HFFc6 (cell line): ENCODE results near the gene R3HDM1. TPM values are rescaled to one million over a fixed set of nuclear protein-coding genes. Genes with fewer than 3 reads are reported as not detected.
"Not testable (repeated sequence)": the region's sequence is repeated elsewhere in the genome, so short reads cannot be mapped to it uniquely, and the experiment has no call there.

Experiments
- DNase-seq: peaks from one replicate; pipeline ENCODE4 v3.0.0-alpha.2; 2018
- H3K27ac Mint-ChIP-seq: 2 replicates; pipeline ENCODE4 v1.8.0; 2020; ENCODE audit warnings: mild to moderate bottlenecking, mixed read lengths
- H3K27me3 Mint-ChIP-seq: 2 replicates; pipeline ENCODE4 v1.8.0; 2021; ENCODE audit warnings: mild to moderate bottlenecking, moderate library complexity, mixed read lengths; ENCODE audit not compliant: insufficient read depth
- H3K36me3 Mint-ChIP-seq: 2 replicates; pipeline ENCODE4 v1.8.0; 2021; ENCODE audit warnings: low read depth, mixed read lengths
- H3K4me1 Mint-ChIP-seq: 2 replicates; pipeline ENCODE4 v1.8.0; 2020; ENCODE audit warnings: low read depth, mixed read lengths
- H3K4me3 Mint-ChIP-seq: 2 replicates; pipeline ENCODE4 v1.8.0; 2020; ENCODE audit warnings: mild to moderate bottlenecking, moderate library complexity, mixed read lengths
- H3K9me3 Mint-ChIP-seq: 2 replicates; pipeline ENCODE4 v1.8.0; 2020; ENCODE audit warnings: mild to moderate bottlenecking, mixed read lengths
- CTCF ChIP-seq: fragments of 200-600 bp; sonication (generic); IDR thresholded peaks from 2 replicates; pipeline ENCODE4 v1.5.0; 2021; ENCODE audit warnings: antibody characterized with exemption, mild to moderate bottlenecking
- total RNA-seq, 6 experiments: library from RNA; stranded (reverse); fragmentation: NEBNext Ultra II Directional; extraction: Animal tissue kit (Norgen Biotek cat#: 25700); gene quantifications; 2 replicates in 1 of 6; 3 replicates in 5 of 6; pipeline ENCODE4 v1.2.3, GENCODE V29; 2021

Gene R3HDM1
- total RNA-seq, 6 experiments from 2014 or later, result 39.8 to 43.4 (median 42.0) TPM

- H3K27ac Mint-ChIP-seq, result no peak overlapping the region
- H3K27me3 Mint-ChIP-seq, result no peaks in the 10 kb centered on the region
- 0 out of 2 replicates have a peak, but pooled peaks cover 5% of the 10 kb centered on the region for H3K36me3 Mint-ChIP-seq
- peaks cover under 1% of the 10 kb centered on the region for H3K4me1 Mint-ChIP-seq
- no peak for DNase-seq
- no peaks in the 10 kb centered on the region for H3K9me3 Mint-ChIP-seq
- no peak for TF ChIP-seq CTCF
- H3K4me3 Mint-ChIP-seq, result no peak overlapping the region
Measured at GRCh38 chr2:135612319-135612718, 81.0 kb downstream of the R3HDM1 start.

- Mint-ChIP-seq H3K9me3 (no peaks in the 10 kb centered on the region), H3K4me3 (no peak overlapping the region), H3K27ac (no peak overlapping the region), H3K4me1 (peaks cover 6% of the 10 kb centered on the region), H3K36me3 (no peaks in the 10 kb centered on the region), H3K27me3 (no peaks in the 10 kb centered on the region)
- DNase-seq, result no peak
- no peak for TF ChIP-seq CTCF
Measured at GRCh38 chr2:135615404-135615803, 84.1 kb downstream of the R3HDM1 start.

GRCh38 chr2:135617501-135618015, 86.3 kb downstream of the R3HDM1 start:
- H3K36me3 Mint-ChIP-seq, result no peaks in the 10 kb centered on the region; the same call in 1 of the 2 replicates
- TF ChIP-seq CTCF, result no peak
- H3K27me3 Mint-ChIP-seq, result no peaks in the 10 kb centered on the region
- no peak for DNase-seq
- no peak overlapping the region for H3K27ac Mint-ChIP-seq
- peaks cover 6% of the 10 kb centered on the region for H3K4me1 Mint-ChIP-seq
- no peak overlapping the region for H3K4me3 Mint-ChIP-seq
- H3K9me3 Mint-ChIP-seq, result no peaks in the 10 kb centered on the region

GRCh38 chr2:135620198-135620597, 88.9 kb downstream of the R3HDM1 start:
- H3K27ac Mint-ChIP-seq, result no peak overlapping the region
- no peaks in the 10 kb centered on the region for H3K27me3 Mint-ChIP-seq
- H3K9me3 Mint-ChIP-seq, result no peaks in the 10 kb centered on the region
- peaks cover 14% of the 10 kb centered on the region; the same call in 1 of the 2 replicates for H3K36me3 Mint-ChIP-seq
- peaks cover 12% of the 10 kb centered on the region for H3K4me1 Mint-ChIP-seq
- TF ChIP-seq CTCF, result no peak
- H3K4me3 Mint-ChIP-seq, result no peak overlapping the region
- no peak for DNase-seq

GRCh38 chr2:135629520-135629919, 98.2 kb downstream of the R3HDM1 start:
- no peak for DNase-seq
- Mint-ChIP-seq H3K4me1 (peaks cover 4% of the 10 kb centered on the region; the same call in 1 of the 2 replicates), H3K27ac (no peak overlapping the region), H3K36me3 (0 out of 2 replicates have a peak, but pooled peaks cover 4% of the 10 kb centered on the region), H3K9me3 (no peaks in the 10 kb centered on the region), H3K4me3 (no peak overlapping the region), H3K27me3 (no peaks in the 10 kb centered on the region)
- no peak for TF ChIP-seq CTCF

GRCh38 chr2:135630034-135630433, 98.8 kb downstream of the R3HDM1 start:
- not testable (repeated sequence) for H3K27ac Mint-ChIP-seq, H3K9me3 Mint-ChIP-seq, H3K4me1 Mint-ChIP-seq, DNase-seq, H3K36me3 Mint-ChIP-seq, H3K4me3 Mint-ChIP-seq, H3K27me3 Mint-ChIP-seq
